NCI-H1436 treated with DMSO at 0.1 percent for 48 hours (cell line): ENCODE results near the gene THSD4.
A peak's percentile ranks its signal among the peaks of the same experiment; 100 is the strongest.
"Not testable (repeated sequence)": the region's sequence is repeated elsewhere in the genome, so short reads cannot be mapped to it uniquely, and the experiment has no call there.

Source experiments
- DNase-seq: peaks from one replicate; lab custom pipeline; 2025; lab: John Stamatoyannopoulos, UW

Gene THSD4

GRCh38 chr15:71431343-71432336, 316.4 kb downstream of the THSD4 start:
- DNase-seq, result no peak

DNA sequence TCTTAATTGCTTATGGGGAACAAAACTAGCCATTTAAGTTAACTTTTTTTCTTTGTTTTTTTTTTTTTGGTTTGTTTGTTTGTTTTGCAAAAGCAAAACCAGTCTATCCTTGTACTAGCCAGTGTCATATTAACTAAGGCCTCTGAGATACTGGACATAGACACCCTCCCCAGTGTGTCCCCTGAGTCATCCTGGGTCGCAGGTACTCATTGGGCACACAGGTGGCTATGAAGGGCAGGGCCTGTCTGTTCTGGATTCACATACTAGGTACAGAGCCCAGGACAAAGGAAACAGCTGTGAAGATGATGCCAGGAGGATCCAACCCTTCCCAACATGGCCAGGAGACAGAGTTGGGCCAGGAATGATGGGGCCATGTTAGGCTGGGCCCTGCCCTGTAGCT, 318.1 kb downstream of the THSD4 start:
- no peak for DNase-seq

DNA sequence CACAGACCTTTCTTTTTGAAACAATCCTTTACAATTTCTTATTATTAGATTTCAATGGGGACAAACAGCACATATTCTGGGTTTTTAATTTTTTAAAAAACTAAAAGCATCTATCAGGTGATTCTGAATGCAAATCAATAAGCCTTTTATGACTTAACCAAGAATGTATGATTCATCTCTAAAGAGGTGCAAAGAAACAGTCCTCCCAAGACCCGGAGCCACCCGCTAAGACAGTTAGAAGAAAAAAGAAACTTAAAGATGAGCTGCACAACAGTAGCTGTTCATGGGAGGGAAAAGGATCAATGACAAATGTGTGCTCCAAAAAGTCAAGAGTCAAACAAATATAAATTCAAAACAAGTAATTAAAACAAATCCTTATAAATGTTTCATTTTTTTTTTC, 319.5 kb downstream of the THSD4 start:
- DNase-seq, result no peak

DNA sequence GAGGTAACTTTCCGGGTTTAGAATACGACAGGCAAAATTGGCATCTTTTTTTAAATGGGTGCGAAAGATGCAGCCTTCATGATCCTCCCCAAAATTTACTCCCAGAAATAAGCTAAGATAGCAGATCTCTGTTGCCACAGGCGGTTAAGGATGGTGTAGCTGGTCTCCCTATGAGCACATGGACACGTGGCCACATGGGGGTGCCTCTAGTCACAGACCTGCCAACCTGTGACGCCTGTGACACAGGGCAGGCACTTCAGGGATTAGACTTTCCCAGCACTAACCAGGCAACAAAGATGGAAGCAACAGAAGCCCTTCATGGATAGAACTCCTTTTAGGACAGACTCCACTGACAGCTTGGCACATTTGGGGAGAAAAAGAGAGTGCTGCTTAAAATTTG, 320.3 kb downstream of the THSD4 start:
- no peak for DNase-seq

DNA sequence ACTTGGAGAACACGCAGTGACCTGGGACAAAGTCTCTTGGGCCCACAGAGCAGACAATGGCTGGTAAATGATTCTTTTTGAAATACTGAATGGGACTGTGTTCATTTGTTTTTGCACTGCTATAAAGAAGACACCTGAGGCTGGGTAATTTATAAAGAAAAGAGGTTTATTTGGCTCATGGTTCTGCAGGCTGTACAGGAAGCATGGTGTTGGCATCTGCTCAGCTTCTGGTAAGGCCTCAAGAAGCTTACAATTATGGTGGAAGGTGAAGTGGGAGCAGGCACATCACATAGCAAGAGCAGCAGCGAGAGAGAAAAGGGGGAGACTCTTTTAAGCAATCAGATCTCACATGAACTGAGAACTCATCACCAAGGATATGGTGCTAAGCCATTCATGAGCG, 321.6 kb downstream of the THSD4 start:
- DNase-seq, result no peak

DNA sequence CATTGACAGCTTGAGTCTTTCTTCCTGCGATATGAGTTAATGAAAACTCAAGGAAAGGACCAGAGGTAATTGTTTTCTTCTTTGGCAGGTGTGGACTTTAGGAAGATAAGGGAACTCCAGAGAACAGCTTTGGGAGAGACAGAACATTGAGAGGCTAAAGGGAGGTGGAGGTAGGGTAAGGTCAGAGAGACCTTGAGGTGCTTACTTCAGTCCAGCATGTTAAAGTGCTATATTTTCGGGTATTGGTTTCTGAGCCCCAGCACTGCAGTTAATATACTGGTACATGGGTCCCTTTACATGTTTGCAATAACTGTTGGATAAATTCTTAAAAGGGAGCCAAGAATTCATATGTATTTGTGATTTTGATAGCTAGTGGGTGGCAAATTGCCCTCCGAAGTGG, 322.1 kb downstream of the THSD4 start:
- DNase-seq, result no peak

DNA sequence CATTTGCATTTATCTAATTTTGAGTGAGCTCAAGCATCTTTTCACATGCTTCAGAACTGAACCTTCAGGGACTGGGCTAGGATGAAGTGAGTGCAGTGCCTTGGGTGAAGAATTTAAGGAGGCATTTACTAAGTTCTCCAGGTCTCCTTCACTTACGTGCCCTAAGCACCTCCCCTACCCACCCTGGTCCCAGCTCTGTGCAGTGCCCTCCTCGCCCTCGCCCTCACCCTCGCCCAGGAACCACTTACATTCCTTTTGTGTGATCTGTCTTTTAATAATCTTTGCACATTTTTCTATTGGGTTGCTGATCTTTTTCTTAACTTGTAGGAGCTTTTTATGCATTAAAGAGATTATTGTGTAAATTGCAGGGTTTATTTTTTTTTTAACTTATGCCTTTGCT, 322.6 kb downstream of the THSD4 start:
- no peak for DNase-seq

DNA sequence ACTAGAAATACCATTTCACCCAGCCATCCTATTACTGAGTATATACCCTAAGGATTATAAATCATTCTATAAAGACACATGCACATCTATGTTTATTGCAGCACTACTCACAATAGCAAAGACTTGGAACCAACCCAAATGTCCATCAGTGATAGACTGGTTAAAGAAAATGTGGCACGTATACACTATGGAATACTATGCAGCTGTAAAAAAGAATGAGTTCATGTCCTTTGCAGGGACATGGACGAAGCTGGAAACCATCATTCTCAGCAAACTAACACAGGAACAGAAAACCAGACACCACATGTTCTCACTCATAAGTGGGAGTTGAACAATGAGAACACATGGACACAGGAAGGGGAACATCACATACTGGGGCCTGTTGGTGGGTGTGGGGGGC, 324.2 kb downstream of the THSD4 start:
- DNase-seq, result not testable (repeated sequence)

DNA sequence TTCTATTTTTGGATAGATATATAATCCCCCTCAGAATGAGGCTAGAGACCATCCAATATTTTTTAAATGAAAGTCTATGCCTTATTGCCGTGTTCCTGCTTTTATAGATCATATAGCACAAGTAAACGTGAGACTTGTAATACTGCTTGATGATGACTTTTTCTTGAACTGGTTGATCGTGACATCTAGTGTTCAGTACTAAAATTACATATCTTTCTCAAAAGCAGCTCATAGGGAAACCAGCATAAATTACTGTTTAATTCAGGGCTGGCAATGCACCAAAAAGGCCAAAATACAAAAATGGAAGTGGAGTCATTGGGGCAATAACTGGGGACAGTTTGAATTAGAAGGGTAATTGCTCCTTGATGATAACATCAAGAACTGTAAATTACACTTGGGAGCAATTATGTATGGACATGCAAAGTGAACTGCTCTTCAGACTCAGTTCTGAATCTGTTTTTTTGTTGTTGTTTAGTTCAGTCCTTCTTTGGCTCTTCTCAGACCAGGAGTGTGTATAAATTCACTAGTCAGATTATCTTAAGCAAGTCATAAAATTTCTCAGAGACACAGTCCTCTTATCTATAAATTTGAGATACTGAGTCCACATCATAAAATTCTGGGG, 325.3 kb downstream of the THSD4 start:
- peak; percentile 49 for DNase-seq

GRCh38 chr15:71443538-71443937, 328.3 kb downstream of the THSD4 start:
- no peak for DNase-seq

- DNase-seq, result no peak
These were observed 328.9 kb downstream of the THSD4 start for GRCh38 chr15:71444032-71444810.

DNA sequence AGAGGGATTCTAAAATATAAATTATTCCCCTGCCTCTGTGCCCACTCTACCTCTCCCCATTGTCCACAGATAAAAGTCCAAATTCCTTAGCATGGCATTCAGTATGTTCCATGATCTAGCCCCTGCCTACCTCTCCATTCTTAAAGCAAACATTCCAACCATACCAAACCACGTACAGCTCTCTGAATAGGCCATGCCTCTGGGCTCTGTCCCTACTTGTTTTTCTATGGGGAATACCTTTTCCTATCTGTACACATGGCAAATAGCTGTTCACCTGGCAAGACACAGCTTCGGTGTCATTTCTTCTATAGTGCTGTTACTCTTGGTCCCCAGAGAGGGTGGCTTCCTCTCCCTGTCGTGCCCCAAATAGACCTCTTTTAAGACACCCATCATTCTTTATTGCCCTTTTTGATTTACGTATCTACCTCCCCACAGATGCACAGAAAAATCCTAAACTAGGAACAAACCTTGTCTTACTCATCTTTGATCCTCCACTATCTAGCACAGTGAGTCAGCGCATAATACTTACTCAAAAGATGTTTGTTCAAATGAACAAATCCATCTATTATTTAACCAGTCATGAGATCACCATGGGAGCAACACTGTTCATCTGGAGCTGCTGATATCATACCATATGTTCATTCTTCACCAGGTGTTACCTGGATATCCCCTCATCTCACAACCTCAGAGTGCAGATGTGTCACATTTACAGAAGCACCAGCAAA, 329.8 kb downstream of the THSD4 start:
- DNase-seq, result no peak

DNA sequence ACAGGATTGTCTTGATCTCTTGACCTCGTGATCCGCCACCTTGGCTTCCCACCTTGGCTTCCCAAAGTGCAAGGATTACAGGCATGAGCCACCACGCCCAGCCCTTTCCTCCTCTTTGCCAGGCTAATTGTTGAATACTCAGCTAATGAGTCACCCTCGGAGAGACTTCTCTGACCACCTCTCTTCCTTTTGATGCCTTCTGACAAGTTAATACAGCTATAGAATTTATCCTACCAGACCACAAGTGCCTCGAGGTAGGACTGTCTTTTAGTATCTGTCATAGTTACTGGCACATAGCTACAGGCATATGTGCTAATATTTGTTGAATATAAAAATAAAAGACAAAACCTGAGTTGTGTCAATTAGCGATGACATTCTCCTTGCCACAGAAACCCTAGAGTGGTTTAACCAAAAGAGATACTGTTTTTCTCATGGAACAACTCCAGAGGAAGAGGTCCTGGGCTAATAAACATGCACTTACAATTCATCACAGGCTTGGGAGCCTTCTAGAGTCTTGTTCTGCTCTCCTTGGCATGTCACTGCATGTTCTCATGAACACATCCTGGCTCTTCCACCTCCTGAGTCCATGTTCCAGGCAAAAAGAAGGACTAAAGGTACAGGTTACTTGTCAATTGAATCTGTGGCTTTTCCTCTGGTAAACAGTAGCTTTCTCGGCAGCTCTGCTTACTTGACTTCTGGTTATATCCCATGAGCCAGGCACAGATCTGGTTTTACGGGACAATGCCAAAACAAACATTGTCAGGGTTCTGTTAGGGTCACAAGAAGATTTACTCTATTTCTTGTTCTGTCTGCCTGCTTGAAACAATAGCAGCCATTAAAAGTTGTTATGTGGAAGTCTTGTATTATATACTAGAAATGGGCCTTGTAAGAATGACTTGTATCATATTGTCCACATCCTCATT, 332.3 kb downstream of the THSD4 start:
- no peak for DNase-seq

GRCh38 chr15:71448688-71449114, 333.4 kb downstream of the THSD4 start:
- no peak for DNase-seq

DNA sequence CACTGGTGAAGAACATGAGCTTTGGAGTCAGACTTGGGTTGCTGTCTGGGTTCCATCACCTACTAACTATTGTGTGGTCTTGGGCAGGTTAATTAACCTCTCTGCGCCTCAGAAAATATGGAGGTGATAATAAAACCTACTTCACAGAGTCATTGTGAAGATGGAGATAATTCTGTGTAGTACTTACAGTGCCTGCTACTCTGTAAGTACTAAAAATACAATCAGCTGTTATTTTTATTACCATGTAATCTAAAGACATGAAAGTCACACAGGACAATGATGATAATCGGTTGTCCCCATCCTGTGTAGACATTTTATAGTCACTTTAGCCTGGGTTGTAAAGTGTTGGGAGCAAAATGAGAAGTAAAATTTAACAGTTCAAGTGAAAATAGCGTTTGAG, 334.1 kb downstream of the THSD4 start:
- no peak for DNase-seq

DNA sequence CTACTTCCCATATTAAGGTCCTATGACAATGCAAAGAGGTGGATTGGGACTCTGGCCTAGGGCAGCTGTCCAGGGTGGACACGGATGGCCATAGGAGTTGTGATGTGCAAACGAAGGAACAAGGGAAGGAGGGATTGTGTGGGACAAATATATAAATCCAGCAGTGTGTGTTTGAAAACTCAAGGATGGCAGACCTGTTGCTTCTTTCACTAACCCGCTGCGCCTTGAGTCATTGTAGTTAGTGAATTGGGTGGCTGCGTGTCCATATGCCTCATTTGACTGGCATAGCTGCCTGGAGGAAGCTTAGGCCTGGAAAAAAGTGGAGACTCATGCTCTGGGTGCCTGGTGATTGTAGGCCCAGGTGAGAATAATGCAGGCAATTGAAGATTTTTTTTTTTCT, 334.7 kb downstream of the THSD4 start:
- no peak for DNase-seq

GRCh38 chr15:71451130-71451529, 335.9 kb downstream of the THSD4 start:
- DNase-seq, result no peak

DNA sequence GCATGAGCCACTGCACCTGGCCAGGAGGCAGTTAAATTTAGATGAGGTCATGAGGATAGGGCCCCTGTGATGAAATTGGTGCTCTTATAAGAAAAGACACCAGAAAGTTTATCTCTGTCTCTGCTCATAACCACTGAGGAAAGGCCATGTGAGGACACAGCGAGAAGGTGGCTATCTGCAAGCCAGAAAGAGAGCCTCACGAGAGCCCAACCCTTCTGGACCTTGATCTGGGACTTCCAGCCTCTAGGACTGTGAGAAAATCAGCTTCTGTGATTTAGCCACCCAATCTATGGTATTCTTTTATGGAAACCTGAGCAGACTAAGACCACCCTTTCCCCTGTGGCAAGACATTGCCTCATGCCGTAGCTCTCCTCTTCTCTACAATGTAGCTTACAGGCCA, 337.6 kb downstream of the THSD4 start:
- DNase-seq, result no peak

DNA sequence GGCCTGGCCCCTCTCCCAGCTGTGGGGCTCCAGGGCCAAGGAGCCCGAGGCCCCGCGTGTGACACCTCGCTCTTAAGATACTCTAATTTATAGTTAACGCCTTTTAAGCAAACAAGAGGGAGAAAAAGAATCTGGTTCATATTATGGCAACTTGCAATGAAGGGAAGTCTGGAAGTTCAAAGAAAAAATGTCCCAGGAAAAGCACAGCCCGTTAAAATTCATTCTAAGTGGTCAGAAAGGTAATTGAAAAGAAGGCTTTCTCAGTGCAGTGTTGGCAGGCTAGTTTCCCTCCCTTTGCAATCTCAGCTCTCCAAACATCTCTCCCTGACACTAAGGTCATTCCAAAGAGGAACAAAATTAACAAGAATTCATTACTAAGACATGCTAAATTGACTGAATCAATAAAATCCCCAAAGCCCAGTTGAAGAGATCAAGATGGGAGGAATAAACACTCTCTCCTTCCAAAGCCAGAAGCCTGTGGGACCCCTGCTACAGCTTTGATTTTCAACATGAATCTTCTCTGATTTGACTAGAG, 339.3 kb downstream of the THSD4 start:
- no peak for DNase-seq

DNA sequence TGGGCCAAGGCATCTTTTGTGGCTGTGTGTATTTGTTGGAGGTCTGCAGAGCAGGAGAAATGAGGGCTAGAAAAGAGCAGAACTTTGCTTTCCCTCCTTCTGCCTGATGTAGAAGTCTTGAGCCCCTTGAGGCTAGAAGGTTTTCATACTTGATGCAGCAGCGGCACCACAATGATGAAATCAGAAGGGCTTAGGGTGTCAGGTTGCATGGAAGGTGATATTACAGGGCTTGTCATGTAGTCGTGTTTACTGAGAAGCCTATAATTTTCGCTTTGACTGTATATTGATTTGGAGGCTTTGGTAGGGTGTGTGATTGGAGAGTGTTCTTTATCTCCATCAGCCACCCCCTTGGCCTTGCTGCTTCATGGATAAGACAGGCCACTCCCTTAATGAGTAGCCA, 339.8 kb downstream of the THSD4 start:
- peak; percentile 52 for DNase-seq

DNA sequence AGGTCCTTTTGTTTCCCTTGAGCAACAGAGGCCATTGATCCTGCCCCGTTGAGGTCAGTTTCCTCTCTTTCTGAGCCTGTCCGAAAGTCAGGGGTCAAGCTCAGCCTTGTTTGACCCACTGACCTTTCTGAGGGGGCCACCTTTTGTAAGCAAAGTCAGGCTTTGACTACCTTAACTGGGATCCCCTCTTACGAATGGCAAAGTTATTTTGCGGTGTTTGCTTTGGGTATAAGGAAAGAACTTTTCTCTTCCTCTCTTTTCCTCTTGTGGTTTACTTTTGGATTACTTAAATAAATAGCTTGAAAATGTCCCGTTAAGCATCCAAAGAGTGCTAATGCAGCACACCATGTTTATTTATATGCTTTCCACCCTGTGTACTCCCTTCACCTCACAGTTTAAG, 340.6 kb downstream of the THSD4 start:
- no peak for DNase-seq
